Kidney (tissue), 14 donors: ENCODE results near the gene FURIN. TPM values are rescaled to one million over a fixed set of nuclear protein-coding genes. Genes with fewer than 3 reads are reported as not detected.
"Not testable (repeated sequence)": the region's sequence is repeated elsewhere in the genome, so short reads cannot be mapped to it uniquely, and the experiment has no call there.

ENCODE experiments used
- DNase-seq, 5 donors: peaks; one replicate each; pipeline ENCODE4 v3.0.0-alpha.2; 2013 to 2020
- FAIRE-seq: peaks from 2 replicates; lab custom pipeline; 2012; peaks lifted over from hg19 to GRCh38; lab: Jason Lieb, UNC
- H3K27ac ChIP-seq, 2 donors: one replicate each; pipeline ENCODE4 v1.7.0; 2013; ENCODE audit warnings: low read depth in 2 of 2, low read length in 2 of 2, inconsistent platforms in 1 of 2
- H3K27me3 ChIP-seq: one replicate; pipeline ENCODE4 v1.7.1; 2013; ENCODE audit warnings: low read length, inconsistent platforms; ENCODE audit not compliant: control insufficient read depth, insufficient read depth
- H3K36me3 ChIP-seq, 3 donors: one replicate each; pipeline versions ENCODE4 v1.7.0 to v1.7.1; 2013; ENCODE audit warnings: low read length in 3 of 3, control low read depth in 1 of 3, inconsistent platforms in 1 of 3; ENCODE audit not compliant: insufficient read depth in 3 of 3, control insufficient read depth in 2 of 3
- H3K4me1 ChIP-seq, 3 donors: one replicate each; pipeline versions ENCODE4 v1.7.0 to v1.7.1; 2013; ENCODE audit warnings: low read length in 3 of 3, inconsistent platforms in 1 of 3, low read depth in 1 of 3; ENCODE audit not compliant: control insufficient read depth in 2 of 3, insufficient read depth in 2 of 3
- H3K4me3 ChIP-seq, 3 donors: one replicate each; pipeline versions ENCODE4 v1.7.0 to v1.8.1; 2013; ENCODE audit warnings: low read length in 3 of 3, control low read depth in 1 of 3, inconsistent platforms in 1 of 3
- H3K9ac ChIP-seq, 3 donors: one replicate each; pipeline versions ENCODE4 v1.7.0 to v1.7.1; 2013; ENCODE audit warnings: low read length in 3 of 3, control low read depth in 1 of 3, inconsistent platforms in 1 of 3
- H3K9me3 ChIP-seq, 3 donors: one replicate each; pipeline versions ENCODE4 v1.7.0 to v1.7.1; 2013; ENCODE audit warnings: low read length in 3 of 3, control low read depth in 1 of 3, inconsistent platforms in 1 of 3; ENCODE audit not compliant: control insufficient read depth in 2 of 3, insufficient read depth in 1 of 3
- CTCF ChIP-seq: IDR thresholded peaks from 3 replicates; pipeline ENCODE4 v1.5.1; 2012; ENCODE audit warnings: mild to moderate bottlenecking, moderate library complexity, borderline replicate concordance; ENCODE audit not compliant: insufficient read depth; ENCODE audit errors: extremely low read depth
- intact Hi-C: fragments of 100-400 bp; cut with DNase I; formaldehyde crosslinking; loops from one replicate; pipeline ENCODE4 v1.11.1; 2022
- polyA plus RNA-seq: library from polyadenylated mRNA; stranded (reverse); fragments of 350-450 nt; fragmentation: Illumina TruSeq; extraction: RNeasy Lipid Tissue Mini Kit (QIAGEN cat#74804); gene quantifications from one replicate; pipeline ENCODE4 v1.2.3, GENCODE V29; 2014; ENCODE audit warnings: low read depth, low replicate concordance; ENCODE audit not compliant: insufficient read depth
- total RNA-seq: library from RNA; stranded (reverse); fragmentation: NEBNext Ultra II Directional; extraction: Animal tissue kit (Norgen Biotek cat#: 25700); gene quantifications from one replicate; pipeline ENCODE4 v1.2.1, GENCODE V29; 2021
- donor health status: control.
- donor health status: control.
- donor health status: control.
- donor health status: control.
- donor health status: control.
- donor health status: DM: yes; HTN: yes; CAD: no.
- donor health status: Normal renal cell carcinoma (clear cell type).

FURIN gene
- total and polyA plus RNA-seq, 2 donors from 2014 or later, result 36.4 to 75.9 TPM

DNA sequence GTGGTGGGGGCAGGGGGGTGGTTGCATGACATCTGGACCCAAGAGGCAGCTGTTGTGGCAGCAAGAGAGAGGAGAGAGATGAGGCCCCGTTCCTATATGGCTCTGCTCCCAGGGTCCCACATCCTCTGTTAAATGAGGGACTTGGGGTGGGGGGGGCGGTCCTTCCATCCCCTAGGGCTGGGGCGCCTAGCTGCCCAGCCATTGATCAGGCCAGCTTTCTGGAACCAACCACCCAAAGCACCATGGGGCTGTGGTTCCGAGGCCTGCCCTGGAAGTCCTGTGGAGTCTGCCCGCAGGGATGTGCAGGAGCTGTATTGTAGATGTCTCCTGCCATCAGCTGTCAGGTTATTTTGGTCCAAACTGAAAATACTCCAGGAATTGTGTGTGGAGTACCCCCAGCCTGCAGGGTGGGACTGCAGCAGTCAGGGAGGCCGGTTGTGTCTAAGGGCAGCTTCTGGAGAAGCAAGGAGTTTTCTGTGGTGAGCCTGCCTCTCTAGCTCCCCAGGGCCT is 5.2 kb downstream of the FURIN start:
- intact Hi-C loops, result no loop called here
- Histone ChIP-seq H3K4me1 (peaks cover 0 to 24% (median 13%) of the 10 kb centered on the region in 3 donors), H3K4me3 (peak overlapping the region in 1 of 3 donors; percentile 62), H3K36me3 (peaks cover 2 to 21% (median 13%) of the 10 kb centered on the region in 3 donors), H3K27ac (peak overlapping the region in 1 of 2 donors; percentile 41), H3K9ac (peak overlapping the region in 1 of 3 donors; percentile 18), H3K9me3 (no peaks in the 10 kb centered on the region), H3K27me3 (no peaks in the 10 kb centered on the region)
- no peak for FAIRE-seq
- no peak for DNase-seq
- TF ChIP-seq CTCF, result no peak

DNA sequence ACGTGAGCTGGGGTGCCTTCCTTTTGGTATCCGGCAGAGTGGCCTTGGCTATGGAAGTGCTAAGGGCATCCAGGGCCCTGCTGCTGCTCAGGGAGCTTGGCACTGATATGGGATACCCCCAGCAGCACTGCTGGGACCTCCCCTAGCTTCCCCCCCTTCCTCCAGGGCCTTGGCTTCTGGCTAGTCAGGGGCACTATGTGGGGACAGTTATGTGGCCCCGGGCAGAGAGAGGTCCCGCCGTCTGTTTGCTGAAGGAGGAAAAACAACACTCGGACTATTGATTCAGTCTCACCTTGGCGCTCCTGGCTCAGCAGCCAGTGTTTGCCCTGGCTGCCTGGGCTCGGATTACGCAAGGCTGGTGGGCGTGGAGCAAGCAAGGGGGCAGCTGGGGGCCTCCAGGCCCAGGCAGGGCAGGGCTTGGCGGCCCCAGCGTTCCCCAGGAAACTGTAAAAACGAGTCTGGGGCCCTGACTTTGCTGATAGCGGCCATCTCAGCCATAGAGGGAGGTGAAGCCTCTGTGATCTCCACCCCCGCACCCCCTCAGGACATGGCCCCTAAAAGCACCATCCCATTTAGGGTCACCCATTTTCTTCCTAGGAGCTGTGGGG is 5.7 kb downstream of the FURIN start:
- FAIRE-seq (no peak), DNase-seq (peak in 4 of 5 donors; percentile 83 to 85 (median 84))
- intact Hi-C loops, result no loop called here
- no peak for TF ChIP-seq CTCF
- peak overlapping the region in 1 of 3 donors; percentile 18 for H3K9ac ChIP-seq
- peak overlapping the region in 1 of 2 donors; percentile 41 for H3K27ac ChIP-seq
- peaks cover 0 to 21% (median 13%) of the 10 kb centered on the region in 3 donors for H3K4me1 ChIP-seq
- H3K27me3 ChIP-seq, result no peaks in the 10 kb centered on the region
- peak overlapping the region in 1 of 3 donors; percentile 62 for H3K4me3 ChIP-seq
- H3K9me3 ChIP-seq, result no peaks in the 10 kb centered on the region
- peaks cover 2 to 21% (median 13%) of the 10 kb centered on the region in 3 donors for H3K36me3 ChIP-seq

DNA sequence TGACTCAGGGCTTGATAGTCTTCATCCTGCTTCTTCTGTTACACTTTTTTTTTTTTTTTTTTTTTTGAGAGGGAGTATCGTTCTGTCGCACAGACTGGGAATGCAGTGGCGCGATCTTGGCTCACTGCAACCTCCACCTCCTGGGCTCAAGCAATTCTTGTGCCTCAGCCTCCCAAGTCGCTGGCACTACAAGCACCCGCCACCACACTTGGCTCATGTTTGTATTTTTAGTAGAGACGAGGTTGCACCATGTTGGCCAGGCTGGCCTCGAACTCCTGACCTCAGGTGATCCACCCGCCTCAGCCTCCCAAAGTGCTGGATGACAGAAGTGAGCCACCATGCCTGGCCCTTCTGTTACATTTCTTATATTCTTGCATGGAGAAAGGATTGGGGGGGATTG is 6.6 kb downstream of the FURIN start:
- DNase-seq, H3K27ac ChIP-seq, H3K9ac ChIP-seq, H3K4me3 ChIP-seq, H3K27me3 ChIP-seq, FAIRE-seq, intact Hi-C loops, H3K9me3 ChIP-seq: not testable (repeated sequence)
- H3K4me1 ChIP-seq, result peaks cover 0 to 15% (median 10%) of the 10 kb centered on the region in 3 donors
- peaks cover 2 to 23% (median 13%) of the 10 kb centered on the region in 3 donors for H3K36me3 ChIP-seq

- Histone ChIP-seq H3K36me3 (peaks cover 2 to 29% (median 13%) of the 10 kb centered on the region in 3 donors), H3K4me3 (no peak overlapping the region), H3K27ac (no peak overlapping the region), H3K4me1 (peaks cover 0 to 14% (median 5%) of the 10 kb centered on the region in 3 donors), H3K9ac (no peak overlapping the region), H3K27me3 (no peaks in the 10 kb centered on the region), H3K9me3 (no peaks in the 10 kb centered on the region)
- TF ChIP-seq CTCF, result no peak
- intact Hi-C loops, result no loop called here
- FAIRE-seq (no peak), DNase-seq (no peak)
These were observed 7.2 kb downstream of the FURIN start for GRCh38 chr15:90875549-90875981.
